Adipocyte (in vitro differentiated cells): ENCODE results near the gene PTGFRN.
"Not testable (repeated sequence)": the region's sequence is repeated elsewhere in the genome, so short reads cannot be mapped to it uniquely, and the experiment has no call there.

Experiments used
- DNase-seq: peaks from one replicate; pipeline ENCODE4 v3.0.0-alpha.2; 2015; ENCODE audit warnings: low read depth
- H3K27me3 ChIP-seq: replicated peaks from 2 replicates; pipeline ENCODE4 v1.7.0; 2013; ENCODE audit warnings: mild to moderate bottlenecking, low read length, moderate library complexity; ENCODE audit not compliant: control insufficient read depth, insufficient read depth
- H3K36me3 ChIP-seq: 2 replicates; pipeline ENCODE4 v1.7.0; 2013; ENCODE audit warnings: low read length, mild to moderate bottlenecking, moderate library complexity; ENCODE audit not compliant: control insufficient read depth, insufficient read depth, severe bottlenecking
- H3K4me1 ChIP-seq: 2 replicates; pipeline ENCODE4 v1.7.0; 2013; ENCODE audit warnings: mild to moderate bottlenecking, low read length, moderate library complexity; ENCODE audit not compliant: control insufficient read depth, insufficient read depth
- H3K4me3 ChIP-seq: 2 replicates; pipeline ENCODE4 v1.7.0; 2013; ENCODE audit warnings: mild to moderate bottlenecking, low read length, moderate library complexity
- H3K9ac ChIP-seq: 2 replicates; pipeline ENCODE4 v1.7.0; 2013; ENCODE audit warnings: mild to moderate bottlenecking, low read length, moderate library complexity
- H3K9me3 ChIP-seq: 2 replicates; pipeline ENCODE4 v1.7.0; 2013; ENCODE audit warnings: mild to moderate bottlenecking, low read length, moderate library complexity; ENCODE audit not compliant: control insufficient read depth

Gene PTGFRN

DNA sequence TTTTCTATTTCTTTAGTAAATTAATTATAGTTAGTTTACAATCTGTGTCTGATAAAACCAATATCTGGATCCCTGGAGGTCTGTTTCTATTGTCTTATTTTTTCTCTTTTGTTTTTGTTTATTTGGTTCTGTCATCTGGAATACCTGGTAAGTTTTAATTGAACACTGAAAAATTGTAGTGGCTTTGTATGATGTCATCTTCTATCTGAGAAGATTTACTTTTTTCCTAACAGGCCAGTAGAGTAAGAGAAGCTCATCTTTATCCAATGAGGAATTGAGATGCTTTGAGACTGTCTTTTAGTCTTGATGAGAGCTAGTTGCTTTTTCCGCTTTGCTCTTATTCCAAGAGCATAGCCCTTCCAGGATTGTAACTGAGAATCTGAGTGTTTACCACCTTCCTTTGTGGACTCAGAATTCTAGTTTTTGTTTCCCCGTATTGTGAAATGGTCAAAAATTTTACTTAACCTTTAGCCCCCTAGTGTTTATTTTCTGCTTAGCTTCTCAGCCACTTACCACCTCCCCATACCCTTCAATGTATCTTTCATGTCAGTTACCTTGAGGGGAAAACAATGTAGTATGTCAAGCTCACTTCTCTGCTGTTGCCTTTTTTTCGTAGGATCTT, 25.0 kb downstream of the PTGFRN start:
- Histone ChIP-seq H3K9me3 (no peaks in the 10 kb centered on the region), H3K9ac (no peak overlapping the region), H3K27me3 (no peaks in the 10 kb centered on the region), H3K4me1 (peaks cover 5% of the 10 kb centered on the region), H3K4me3 (no peak overlapping the region), H3K36me3 (no peaks in the 10 kb centered on the region)
- no peak for DNase-seq

DNA sequence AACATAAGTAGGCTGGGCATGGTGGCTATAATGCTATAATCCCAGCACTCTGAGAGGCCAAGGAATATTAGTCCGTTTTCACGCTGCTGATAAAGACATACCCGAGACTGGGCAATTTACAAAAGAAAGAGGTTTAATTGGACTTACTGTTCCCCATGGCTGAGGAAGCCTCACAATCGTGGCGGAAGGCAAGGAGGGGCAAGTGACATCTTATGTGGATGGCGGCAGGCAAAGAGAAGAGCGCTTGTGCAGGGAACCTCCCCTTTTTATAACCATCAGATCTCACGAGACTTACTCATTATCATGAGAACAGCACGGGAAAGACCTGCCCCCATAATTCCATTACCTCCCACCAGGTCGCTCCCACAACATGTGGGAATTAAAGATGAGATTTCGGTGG, 28.5 kb downstream of the PTGFRN start:
- no peak for DNase-seq

DNA sequence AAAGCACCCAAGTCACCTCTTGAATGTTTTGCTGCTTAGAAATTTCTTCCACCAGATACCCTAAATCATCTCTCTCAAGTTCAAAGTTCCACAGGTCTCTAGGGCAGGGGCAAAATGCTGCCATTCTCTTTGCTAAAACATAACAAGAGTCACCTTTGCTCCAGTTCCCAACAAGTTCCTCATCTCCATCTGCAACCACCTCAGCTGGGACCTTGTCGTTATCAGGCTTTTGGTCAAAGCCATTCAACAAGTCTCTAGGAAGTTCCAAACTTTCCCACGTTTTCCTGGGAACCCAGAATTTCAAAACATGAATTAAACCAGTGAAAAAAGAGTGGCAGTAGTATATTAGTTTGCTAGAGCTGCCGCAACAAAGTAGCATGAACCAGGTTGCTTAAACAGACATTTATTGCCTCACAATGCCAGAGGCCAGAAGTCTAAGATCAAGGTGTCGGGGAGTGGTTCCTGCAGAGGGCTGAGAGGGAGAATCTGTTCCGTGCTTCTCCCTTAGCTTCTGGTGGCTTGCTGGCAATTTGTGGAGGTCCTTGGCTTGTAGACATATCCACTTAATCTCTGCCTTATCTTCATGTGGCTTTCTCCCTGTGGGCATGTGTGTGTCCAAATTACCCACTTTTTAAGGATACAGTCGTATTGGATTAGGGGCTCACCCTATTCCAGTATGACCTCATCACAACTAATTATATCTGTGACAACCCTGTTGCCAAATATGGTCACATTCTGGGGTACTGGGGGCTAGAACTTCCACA, 30.2 kb downstream of the PTGFRN start:
- H3K4me3 ChIP-seq, H3K9me3 ChIP-seq, H3K36me3 ChIP-seq, DNase-seq, H3K4me1 ChIP-seq, H3K9ac ChIP-seq, H3K27me3 ChIP-seq: not testable (repeated sequence)

More for the DNA sequence above, 28.5 kb downstream of the PTGFRN start:
- Histone ChIP-seq H3K9me3 (no peaks in the 10 kb centered on the region), H3K4me3 (no peak overlapping the region), H3K9ac (no peak overlapping the region), H3K4me1 (peaks cover 5% of the 10 kb centered on the region), H3K27me3 (no peaks in the 10 kb centered on the region), H3K36me3 (no peaks in the 10 kb centered on the region)

DNA sequence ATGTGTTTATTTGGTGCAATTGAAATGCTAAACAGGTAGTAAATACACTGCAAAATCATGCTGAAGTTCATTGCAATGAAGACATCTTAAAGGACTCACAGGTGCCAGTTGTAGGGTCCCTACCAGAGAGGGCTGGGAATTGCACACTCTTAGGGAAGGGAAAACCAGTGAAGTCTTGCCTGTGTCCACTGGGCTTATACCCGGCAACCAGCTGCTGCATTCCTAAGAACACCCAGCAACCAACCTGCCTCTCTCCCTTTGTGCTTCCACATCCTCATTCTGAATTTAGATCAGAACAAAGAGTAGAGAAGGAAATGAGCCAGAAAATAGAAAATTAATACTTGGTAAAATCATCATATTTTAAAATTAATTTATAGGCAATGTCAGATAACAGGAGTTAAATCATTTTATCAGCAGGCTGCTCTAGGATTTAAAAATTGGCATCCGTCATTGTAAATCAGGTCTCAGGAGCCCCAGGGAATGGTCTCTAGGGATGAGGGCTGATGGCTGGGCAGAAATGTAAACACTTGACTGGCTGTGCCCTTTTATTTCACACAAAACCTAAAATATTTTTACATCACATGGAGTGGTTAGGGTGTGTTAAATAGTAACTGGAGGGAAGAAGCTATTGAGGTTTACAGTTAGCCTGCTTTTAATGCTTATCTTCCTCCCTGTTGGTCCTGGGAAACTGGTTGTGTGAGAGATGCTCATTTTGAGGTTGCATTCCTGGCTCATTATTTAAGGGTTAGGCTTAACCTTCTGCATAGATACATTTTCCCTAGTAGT, 31.3 kb downstream of the PTGFRN start:
- Histone ChIP-seq H3K9ac (no peak overlapping the region), H3K9me3 (no peaks in the 10 kb centered on the region), H3K27me3 (no peaks in the 10 kb centered on the region), H3K36me3 (peaks cover 2% of the 10 kb centered on the region), H3K4me1 (no peaks in the 10 kb centered on the region), H3K4me3 (no peak overlapping the region)
- no peak for DNase-seq

DNA sequence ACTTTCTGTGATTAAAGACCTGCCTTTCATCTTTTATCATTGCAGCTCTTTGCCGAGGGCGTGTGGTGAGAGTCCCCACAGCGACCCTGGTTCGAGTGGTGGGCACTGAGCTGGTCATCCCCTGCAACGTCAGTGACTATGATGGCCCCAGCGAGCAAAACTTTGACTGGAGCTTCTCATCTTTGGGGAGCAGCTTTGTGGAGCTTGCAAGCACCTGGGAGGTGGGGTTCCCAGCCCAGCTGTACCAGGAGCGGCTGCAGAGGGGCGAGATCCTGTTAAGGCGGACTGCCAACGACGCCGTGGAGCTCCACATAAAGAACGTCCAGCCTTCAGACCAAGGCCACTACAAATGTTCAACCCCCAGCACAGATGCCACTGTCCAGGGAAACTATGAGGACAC, 32.0 kb downstream of the PTGFRN start:
- Histone ChIP-seq H3K9me3 (no peaks in the 10 kb centered on the region), H3K36me3 (peaks cover 5% of the 10 kb centered on the region)

DNA sequence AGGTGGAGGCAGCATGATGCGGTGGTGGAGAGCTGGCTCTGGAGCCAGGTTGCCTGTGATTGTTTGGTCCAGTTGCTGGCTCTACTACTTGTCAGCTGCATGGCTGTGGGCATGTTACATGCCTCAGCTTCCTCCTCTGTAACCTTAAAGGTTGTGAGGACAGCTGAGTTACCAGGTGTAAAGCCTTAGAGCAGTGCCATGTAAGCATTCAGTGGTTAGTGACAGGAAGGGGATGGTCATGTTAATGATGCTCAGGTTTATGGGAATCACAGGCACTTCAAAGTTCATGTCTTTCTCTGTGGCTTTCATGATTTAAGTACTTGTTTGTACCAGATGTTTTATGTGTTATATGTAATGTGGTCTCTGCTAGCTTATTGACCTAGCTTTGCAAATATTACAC, 32.6 kb downstream of the PTGFRN start:
- no peaks in the 10 kb centered on the region for H3K27me3 ChIP-seq
- no peaks in the 10 kb centered on the region for H3K4me1 ChIP-seq
- H3K4me3 ChIP-seq, result no peak overlapping the region
- no peaks in the 10 kb centered on the region for H3K9me3 ChIP-seq
- DNase-seq, result no peak
- no peak overlapping the region for H3K9ac ChIP-seq
- peaks cover 5% of the 10 kb centered on the region for H3K36me3 ChIP-seq

More for the DNA sequence above, 32.0 kb downstream of the PTGFRN start:
- Histone ChIP-seq H3K4me1 (no peaks in the 10 kb centered on the region), H3K4me3 (no peak overlapping the region), H3K27me3 (no peaks in the 10 kb centered on the region), H3K9ac (no peak overlapping the region)
- DNase-seq, result no peak

DNA sequence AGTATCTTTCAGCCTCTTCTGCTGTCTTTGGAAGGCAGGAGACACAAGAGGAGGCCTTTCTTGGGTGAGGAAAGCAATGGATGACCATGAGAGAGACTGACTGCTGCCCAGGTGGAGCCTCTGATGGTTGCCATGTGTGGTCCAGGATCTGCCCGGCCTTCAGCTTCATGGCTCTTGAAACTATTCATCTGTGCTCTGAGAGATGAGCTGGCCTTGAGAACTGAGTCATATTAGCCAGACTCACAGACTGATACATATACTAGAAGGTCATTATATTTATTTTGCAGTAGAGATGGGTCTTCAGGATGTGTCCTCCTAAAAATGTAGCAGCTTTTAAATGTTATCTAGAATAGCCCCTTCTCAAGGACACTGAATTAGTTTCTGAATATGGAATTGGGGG, 33.7 kb downstream of the PTGFRN start:
- H3K9ac ChIP-seq, result no peak overlapping the region
- H3K27me3 ChIP-seq, result no peaks in the 10 kb centered on the region
- H3K36me3 ChIP-seq, result peaks cover 5% of the 10 kb centered on the region
- no peaks in the 10 kb centered on the region for H3K9me3 ChIP-seq
- no peak for DNase-seq
- H3K4me1 ChIP-seq, result no peaks in the 10 kb centered on the region
- H3K4me3 ChIP-seq, result no peak overlapping the region

DNA sequence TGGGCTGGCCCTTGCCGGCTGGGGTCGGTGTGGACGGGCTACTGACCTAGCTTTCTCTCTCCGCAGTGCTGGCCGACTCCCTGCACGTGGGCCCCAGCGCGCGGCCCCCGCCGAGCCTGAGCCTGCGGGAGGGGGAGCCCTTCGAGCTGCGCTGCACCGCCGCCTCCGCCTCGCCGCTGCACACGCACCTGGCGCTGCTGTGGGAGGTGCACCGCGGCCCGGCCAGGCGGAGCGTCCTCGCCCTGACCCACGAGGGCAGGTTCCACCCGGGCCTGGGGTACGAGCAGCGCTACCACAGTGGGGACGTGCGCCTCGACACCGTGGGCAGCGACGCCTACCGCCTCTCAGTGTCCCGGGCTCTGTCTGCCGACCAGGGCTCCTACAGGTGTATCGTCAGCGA, 34.9 kb downstream of the PTGFRN start:
- no peak overlapping the region for H3K4me3 ChIP-seq
- H3K9me3 ChIP-seq, result no peaks in the 10 kb centered on the region
- H3K27me3 ChIP-seq, result no peaks in the 10 kb centered on the region
- DNase-seq, result no peak
- no peaks in the 10 kb centered on the region for H3K4me1 ChIP-seq
- H3K9ac ChIP-seq, result no peak overlapping the region
- peaks cover 5% of the 10 kb centered on the region for H3K36me3 ChIP-seq

DNA sequence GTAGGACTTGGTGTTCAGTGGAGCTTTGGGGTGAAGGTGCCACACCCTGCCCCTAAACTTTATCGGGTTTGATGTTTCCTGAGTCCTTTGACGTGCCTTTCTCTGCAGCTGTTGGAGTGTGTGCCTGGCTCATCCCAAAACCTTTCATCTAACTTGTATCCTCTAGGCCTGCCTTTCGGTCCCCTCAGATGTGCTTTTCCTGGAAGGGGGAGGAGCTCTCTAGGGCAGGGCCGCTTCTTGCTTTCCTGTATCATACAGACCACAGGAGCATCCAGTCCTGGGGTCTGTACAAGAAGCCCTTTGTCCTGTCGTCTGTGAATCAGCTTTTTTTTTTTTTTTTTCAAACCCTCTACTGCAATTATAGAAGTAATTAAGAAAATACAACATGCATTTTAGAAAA, 35.7 kb downstream of the PTGFRN start:
- Histone ChIP-seq H3K27me3 (no peaks in the 10 kb centered on the region), H3K4me1 (peaks cover 4% of the 10 kb centered on the region), H3K9me3 (no peaks in the 10 kb centered on the region), H3K9ac (no peak overlapping the region), H3K4me3 (no peak overlapping the region), H3K36me3 (peaks cover 5% of the 10 kb centered on the region)
- no peak for DNase-seq

DNA sequence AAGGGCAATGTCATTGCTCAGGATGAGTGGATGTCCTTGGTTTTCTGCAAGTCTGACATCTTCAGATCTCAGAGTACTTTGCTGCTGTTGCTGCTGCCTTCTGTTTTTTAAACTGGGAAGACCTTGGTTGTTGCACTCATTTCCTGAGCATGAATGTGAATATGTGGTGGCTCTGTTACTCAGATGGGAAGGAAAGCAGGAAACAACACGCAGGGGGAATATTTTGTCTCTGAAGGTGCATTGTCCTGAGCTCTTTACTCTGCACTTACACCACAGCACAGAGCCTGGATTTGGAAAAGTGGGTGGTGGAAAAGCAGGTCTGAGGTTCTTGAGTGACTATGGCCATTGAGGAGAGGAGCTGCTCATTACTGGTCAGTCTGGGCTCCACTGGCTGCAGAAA, 36.3 kb downstream of the PTGFRN start:
- H3K4me1 ChIP-seq, result peaks cover 9% of the 10 kb centered on the region
- H3K27me3 ChIP-seq, result no peaks in the 10 kb centered on the region
- H3K9me3 ChIP-seq, result no peaks in the 10 kb centered on the region
- no peak overlapping the region for H3K4me3 ChIP-seq
- no peak for DNase-seq
- peaks cover 5% of the 10 kb centered on the region for H3K36me3 ChIP-seq
- H3K9ac ChIP-seq, result no peak overlapping the region

DNA sequence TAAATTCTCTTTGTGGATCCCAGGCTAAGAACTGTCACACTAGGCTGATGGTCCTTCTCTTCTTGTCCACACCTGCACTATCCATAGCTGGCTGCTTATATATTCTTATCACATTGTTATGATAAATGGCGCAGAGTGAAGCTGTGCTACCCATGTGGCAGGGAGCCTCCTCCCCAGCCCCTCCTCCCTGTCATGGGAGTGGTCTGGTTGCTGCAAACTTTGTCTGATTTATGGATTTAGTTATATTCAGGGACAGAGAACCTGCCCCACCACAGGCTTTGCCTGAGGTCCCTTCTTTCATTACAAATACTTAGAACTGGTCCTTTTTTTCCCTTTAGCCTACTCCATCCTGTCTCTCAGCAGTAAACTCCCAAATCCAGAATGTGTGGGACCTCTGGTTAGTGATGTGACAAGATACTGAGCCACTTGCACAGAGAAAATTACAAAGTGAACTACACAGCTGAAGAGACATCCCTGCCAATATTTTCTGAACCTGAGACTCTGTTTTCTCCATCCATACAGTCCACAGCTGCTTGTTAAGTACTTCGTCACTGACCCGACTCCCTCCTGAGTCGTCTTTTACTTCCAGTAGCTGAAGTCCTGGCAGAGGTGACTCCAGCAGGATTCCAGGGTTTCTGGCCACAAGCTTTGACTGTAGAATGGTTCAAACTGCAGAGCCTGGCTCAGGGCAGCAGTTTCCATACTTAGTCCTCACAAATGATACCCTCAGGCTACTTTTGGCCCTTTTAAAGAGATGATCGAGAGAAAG, 37.6 kb downstream of the PTGFRN start:
- no peaks in the 10 kb centered on the region for H3K9me3 ChIP-seq
- peaks cover 5% of the 10 kb centered on the region for H3K36me3 ChIP-seq
- H3K4me3 ChIP-seq, result no peak overlapping the region
- H3K9ac ChIP-seq, result no peak overlapping the region
- peaks cover 17% of the 10 kb centered on the region for H3K4me1 ChIP-seq
- no peaks in the 10 kb centered on the region for H3K27me3 ChIP-seq
- DNase-seq, result no peak
